HepG2 (cell line): ENCODE data around the gene FCRL5. TPM values are rescaled to one million over a fixed set of nuclear protein-coding genes. Genes with fewer than 3 reads are reported as not detected.

ENCODE experiments used
- ATAC-seq: fragments of 200-7000 bp; cut with Tn5 transposase; 3 replicates; pipeline ENCODE4 v1.9.1; 2020; ENCODE audit warnings: mild to moderate bottlenecking, moderate library complexity
- BruUV-seq: library from RNA; stranded (reverse); fragments of 400-500 nt; replicated peaks from 2 replicates; lab custom pipeline; 2021; lab: Mats Ljungman, UMichigan
- CTCF ChIA-PET: fragments of 300-600 bp; formaldehyde crosslinking; extraction: SDS; loops from one replicate; lab custom pipeline; 2021; ENCODE audit warnings: low total read pairs, inconsistent platforms, low intra/inter-chr PET ratio; lab: Yijun Ruan, JAX
- POLR2A ChIA-PET: fragments of 350-600 bp; sonication (Branson Sonifier 250); formaldehyde crosslinking; loops from one replicate; lab custom pipeline; 2020; ENCODE audit warnings: antibody characterized with exemption, inconsistent platforms; lab: Yijun Ruan, JAX
- DNase-seq: peaks from one replicate; pipeline ENCODE4 v3.0.0-alpha.2; 2015; ENCODE audit warnings: low spot score
- FAIRE-seq: peaks from 3 replicates; lab custom pipeline; 2011; peaks lifted over from hg19 to GRCh38; lab: Jason Lieb, UNC
- H2AFZ ChIP-seq: one replicate; pipeline ENCODE4 v1.6.1; 2011; ENCODE audit warnings: low read length, inconsistent platforms
- H3K27ac ChIP-seq: fragments of 300-600 bp; 3 replicates; pipeline ENCODE4 v1.8.0; 2011; ENCODE audit warnings: mixed run types, mild to moderate bottlenecking, mixed read lengths, low read length, inconsistent platforms; ENCODE audit not compliant: insufficient read depth; ENCODE audit errors: extremely low read length
- H3K27me3 ChIP-seq, 2 experiments: fragments of 200-600 bp in 1 of 2; 2 replicates in 1 of 2; 3 replicates in 1 of 2; pipeline versions ENCODE4 v1.6.0 to v1.8.0; 2011; ENCODE audit warnings: low read length in 2 of 2, mild to moderate bottlenecking in 2 of 2, moderate library complexity in 2 of 2, inconsistent platforms in 1 of 2; ENCODE audit not compliant: insufficient read depth in 2 of 2, control insufficient read depth in 1 of 2
- H3K36me3 ChIP-seq, 2 experiments: fragments of 200-600 bp in 1 of 2; replicated peaks in 1 of 2; 2 replicates in 1 of 2; 3 replicates in 1 of 2; pipeline versions ENCODE4 v1.5.1 to v1.8.0; 2011; ENCODE audit warnings: low read length in 2 of 2, inconsistent platforms in 1 of 2; ENCODE audit not compliant: insufficient read depth in 2 of 2, control insufficient read depth in 1 of 2
- H3K4me1 ChIP-seq: 2 replicates; pipeline ENCODE4 v1.5.1; 2012; ENCODE audit warnings: low read length, inconsistent platforms; ENCODE audit not compliant: insufficient read depth
- H3K4me2 ChIP-seq: 2 replicates; pipeline ENCODE4 v1.6.0; 2011; ENCODE audit warnings: low read depth, low read length, inconsistent platforms
- H3K4me3 ChIP-seq, 3 experiments: fragments of 200-600 bp in 1 of 3; sonication (generic), shearing (Covaris generic) in 1 of 3; replicated peaks in 1 of 3; 2 replicates each; pipeline ENCODE4 v1.5.1; 2011 to 2016; ENCODE audit warnings: low read length in 3 of 3, inconsistent platforms in 2 of 3, low read depth in 2 of 3, mild to moderate bottlenecking in 2 of 3, control low read depth in 1 of 3, mixed read lengths in 1 of 3; ENCODE audit not compliant: insufficient read depth in 1 of 3
- H3K79me2 ChIP-seq: one replicate; pipeline ENCODE4 v1.6.1; 2011; ENCODE audit warnings: low read length, inconsistent platforms; ENCODE audit not compliant: insufficient read depth
- H3K9ac ChIP-seq: 2 replicates; pipeline ENCODE4 v1.6.0; 2011; ENCODE audit warnings: mild to moderate bottlenecking, low read depth, low read length, inconsistent platforms; ENCODE audit not compliant: insufficient read depth
- H3K9me3 ChIP-seq: 2 replicates; pipeline ENCODE4 v1.5.1; 2012; ENCODE audit warnings: mild to moderate bottlenecking, low read length
- H4K20me1 ChIP-seq: 2 replicates; pipeline ENCODE4 v1.6.0; 2011; ENCODE audit warnings: inconsistent platforms, mild to moderate bottlenecking, low read length, moderate library complexity; ENCODE audit not compliant: insufficient read depth
- CHD4 ChIP-seq: fragments of 200-600 bp; sonication (generic); IDR thresholded peaks from 2 replicates; pipeline ENCODE4 v1.7.0; 2017; ENCODE audit warnings: mild to moderate bottlenecking, low read length, borderline replicate concordance
- HMG20B ChIP-seq: conservative IDR thresholded peaks from 2 replicates; pipeline ENCODE4 v1.6.1; 2016; ENCODE audit warnings: missing genetic modification reagents, missing compliant biosample characterization
- HOXA9 ChIP-seq: sonication (generic); formaldehyde crosslinking; IDR thresholded peaks from 2 replicates; pipeline ENCODE4 v1.8.1; 2022; ENCODE audit warnings: missing genetic modification reagents, mild to moderate bottlenecking, moderate library complexity, borderline replicate concordance
- KMT2B ChIP-seq: IDR thresholded peaks from 2 replicates; pipeline ENCODE4 v1.6.1; 2016; ENCODE audit warnings: missing genetic modification reagents, missing compliant biosample characterization
- SMAD3 ChIP-seq: sonication (generic); formaldehyde crosslinking; IDR thresholded peaks from 2 replicates; pipeline ENCODE4 v1.4.0; 2020; ENCODE audit warnings: missing genetic modification reagents
- ZBTB10 ChIP-seq: sonication (generic); formaldehyde crosslinking; IDR thresholded peaks from 2 replicates; pipeline ENCODE4 v1.4.0; 2020; ENCODE audit warnings: missing genetic modification reagents, borderline replicate concordance
- ZNF121 ChIP-seq: sonication (generic); formaldehyde crosslinking; IDR thresholded peaks from 2 replicates; pipeline ENCODE4 v1.5.0; 2020; ENCODE audit warnings: mild to moderate bottlenecking, missing genetic modification reagents
- ZNF274 ChIP-seq: sonication (generic); formaldehyde crosslinking; IDR thresholded peaks from 2 replicates; pipeline ENCODE4 v1.5.1; 2020; ENCODE audit warnings: mild to moderate bottlenecking, missing genetic modification reagents
- ZNF414 ChIP-seq: sonication (generic); formaldehyde crosslinking; IDR thresholded peaks from 2 replicates; pipeline ENCODE4 v1.5.0; 2020; ENCODE audit warnings: missing genetic modification reagents
- ZNF552 ChIP-seq: sonication (generic); formaldehyde crosslinking; IDR thresholded peaks from 2 replicates; pipeline ENCODE4 v1.9.0; 2022; ENCODE audit warnings: missing genetic modification reagents, mild to moderate bottlenecking, borderline replicate concordance
- WGBS: methylation state at CpG from one replicate; pipeline ENCODE4 v1.1.6; 2017; ENCODE audit warnings: low lambda C conversion rate; 5-methylcytosine and 5-hydroxymethylcytosine counted together
- in situ Hi-C: cut with HindIII; loops from 2 replicates; pipeline ENCODE4 v1.10.0; 2017; ENCODE audit warnings: low pct_unique_long_range_greater_than_20kb; ENCODE audit not compliant: extremely low pct_ligation_motif_present
- intact Hi-C: fragments of 100-400 bp; cut with micrococcal nuclease; formaldehyde crosslinking; loops from one replicate; pipeline ENCODE4 v1.10.0; 2022; ENCODE audit not compliant: unreplicated experiment
- polyA plus RNA-seq, 8 experiments: library from polyadenylated mRNA; depleted of rRNA in 3 of 8; stranded (reverse) in 7 of 8; unstranded in 1 of 8; fragments of >200 nt; fragmentation: Illumina TruSeq in 4 of 8; extraction: Trizol in 4 of 8; gene quantifications; 2 replicates each; pipeline versions ENCODE4 v1.2.1 to v1.2.3, GENCODE V29; 2011 to 2016; ENCODE audit warnings: low read depth in 4 of 8, missing spikeins in 1 of 8, mixed read lengths in 1 of 8; ENCODE audit not compliant: insufficient read depth in 1 of 8
- total RNA-seq, 5 experiments: library from RNA; depleted of rRNA; stranded (reverse); fragments of >200 nt; fragmentation: Illumina TruSeq; extraction: Trizol; gene quantifications; 2 replicates each; pipeline ENCODE4 v1.2.3, GENCODE V29; 2016; ENCODE audit warnings: low read depth in 1 of 5
- TF ChIP-seq, protein P1 (sequence below): sonication (generic); formaldehyde crosslinking; IDR thresholded peaks from 2 replicates; pipeline ENCODE4 v1.4.0; 2020; ENCODE audit warnings: mild to moderate bottlenecking, missing genetic modification reagents

The FCRL5 gene
- total and polyA plus RNA-seq, 2 of the 13 experiments (the other 11 are each of a cell fraction or from before 2014, with no cell fraction given): not detected

DNA sequence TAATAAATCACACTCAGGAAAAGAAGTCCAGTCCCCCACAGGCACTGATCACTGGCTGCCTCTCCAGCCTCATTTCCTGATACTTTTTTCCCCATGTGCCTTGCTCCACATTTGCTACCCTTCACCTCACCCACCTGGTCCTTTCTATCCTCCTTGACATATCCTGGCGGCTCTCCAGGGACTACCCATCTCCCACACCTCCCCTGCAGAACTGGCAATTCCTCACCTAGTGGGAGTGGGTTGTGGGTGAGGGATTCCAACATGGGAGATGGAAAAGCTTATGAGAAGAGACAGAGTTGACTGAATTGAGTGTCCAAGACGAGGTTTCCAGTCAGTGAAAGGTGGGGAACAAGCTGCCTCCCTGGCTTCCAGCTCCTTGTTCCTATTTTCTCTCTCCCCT is 69.6 kb downstream of the FCRL5 start:
- WGBS: 0% methylated on average over 2 of the region's 2 CpGs
- ChIA-PET CTCF (no interaction called here), POLR2A (no interaction called here)
- Histone ChIP-seq H2AFZ (no peak overlapping the region), H3K4me3 (no peak overlapping the region), H3K27me3 (no peaks in the 10 kb centered on the region; a peak in 1 of 5 replicates), H3K4me2 (no peak overlapping the region), H3K9me3 (no peaks in the 10 kb centered on the region), H3K36me3 (no peaks in the 10 kb centered on the region), H3K9ac (no peak overlapping the region), H3K27ac (no peak overlapping the region), H4K20me1 (no peaks in the 10 kb centered on the region), H3K4me1 (no peaks in the 10 kb centered on the region), H3K79me2 (no peaks in the 10 kb centered on the region)
- FAIRE-seq: no peak
- no peak for ATAC-seq
- no peak for TF ChIP-seq ZBTB10 (CRISPR knock-in tag)
- TF ChIP-seq ZNF552 (CRISPR knock-in tag): no peak
- in situ Hi-C loops: no loop called here
- intact Hi-C loops: no loop called here
- no peak for DNase-seq
- BruUV-seq: no TSS peak

- CTCF ChIA-PET: no interaction called here
- Histone ChIP-seq H3K4me2 (no peak overlapping the region), H3K79me2 (no peaks in the 10 kb centered on the region), H3K4me1 (no peaks in the 10 kb centered on the region), H3K36me3 (no peaks in the 10 kb centered on the region), H3K27ac (no peak overlapping the region), H3K9ac (no peak overlapping the region), H2AFZ (no peak overlapping the region), H3K9me3 (no peaks in the 10 kb centered on the region), H3K4me3 (no peak overlapping the region), H3K27me3 (no peaks in the 10 kb centered on the region; a peak in 1 of 5 replicates), H4K20me1 (no peaks in the 10 kb centered on the region)
- TF ChIP-seq, protein P1, sequence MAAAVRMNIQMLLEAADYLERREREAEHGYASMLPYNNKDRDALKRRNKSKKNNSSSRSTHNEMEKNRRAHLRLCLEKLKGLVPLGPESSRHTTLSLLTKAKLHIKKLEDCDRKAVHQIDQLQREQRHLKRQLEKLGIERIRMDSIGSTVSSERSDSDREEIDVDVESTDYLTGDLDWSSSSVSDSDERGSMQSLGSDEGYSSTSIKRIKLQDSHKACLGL: no peak
- TF ChIP-seq KMT2B (no peak), CHD4 (no peak), SMAD3 (no peak), ZNF274 (CRISPR knock-in tag) (no peak), ZNF121 (no peak), HMG20B (CRISPR knock-in tag) (no peak), HOXA9 (CRISPR knock-in tag) (no peak), ZNF414 (CRISPR knock-in tag) (no peak)
- ATAC-seq (no peak), FAIRE-seq (no peak), DNase-seq (no peak)
- intact Hi-C loops: no loop called here
- BruUV-seq: no TSS peak
- in situ Hi-C loops: no loop called here
- POLR2A ChIA-PET: no interaction called here
Measured at GRCh38 chr1:157482174-157482573, 70.1 kb downstream of the FCRL5 start.
